Lung (tissue), 12 donors: ENCODE measurements around the gene VRTN. TPM values are rescaled to one million over a fixed set of nuclear protein-coding genes. Genes with fewer than 3 reads are reported as not detected.

Experiments used
- ATAC-seq: fragments of 200-7000 bp; cut with Tn5 transposase; one replicate; pipeline ENCODE4 v1.9.1; 2020; ENCODE audit warnings: moderate number of reproducible peaks; ENCODE audit not compliant: insufficient read depth, low FRiP score
- DNase-seq, 3 donors: peaks; one replicate each; pipeline ENCODE4 v3.0.0-alpha.2; 2013 to 2017
- H3K27ac ChIP-seq, 2 donors: one replicate each; pipeline ENCODE4 v1.5.1; 2013; ENCODE audit warnings: mild to moderate bottlenecking in 2 of 2, moderate library complexity in 2 of 2, control low read depth in 1 of 2, inconsistent platforms in 1 of 2, low read depth in 1 of 2, low read length in 1 of 2
- H3K27me3 ChIP-seq, 3 donors: one replicate each; pipeline ENCODE4 v1.5.1; 2013; ENCODE audit warnings: low read length in 2 of 3; ENCODE audit not compliant: control insufficient read depth in 3 of 3, insufficient read depth in 3 of 3
- H3K36me3 ChIP-seq, 4 donors: one replicate each; pipeline ENCODE4 v1.5.1; 2013; ENCODE audit warnings: low read length in 4 of 4, mild to moderate bottlenecking in 1 of 4, moderate library complexity in 1 of 4; ENCODE audit not compliant: control insufficient read depth in 4 of 4, insufficient read depth in 4 of 4
- H3K4me1 ChIP-seq, 5 donors: one replicate each; pipeline ENCODE4 v1.5.1; 2013; ENCODE audit warnings: low read length in 5 of 5, mild to moderate bottlenecking in 2 of 5, moderate library complexity in 1 of 5; ENCODE audit not compliant: control insufficient read depth in 5 of 5, insufficient read depth in 5 of 5
- H3K4me3 ChIP-seq: one replicate; pipeline ENCODE4 v1.5.1; 2013; ENCODE audit warnings: mild to moderate bottlenecking, control low read depth, moderate library complexity
- H3K9ac ChIP-seq, 2 donors: one replicate each; pipeline ENCODE4 v1.5.1; 2013; ENCODE audit warnings: low read length in 2 of 2, control low read depth in 1 of 2; ENCODE audit not compliant: insufficient read depth in 1 of 2
- H3K9me3 ChIP-seq, 4 donors: one replicate each; pipeline ENCODE4 v1.5.1; 2013; ENCODE audit warnings: low read length in 3 of 4, mild to moderate bottlenecking in 1 of 4, moderate library complexity in 1 of 4; ENCODE audit not compliant: control insufficient read depth in 4 of 4, insufficient read depth in 3 of 4
- WGBS, 2 donors: extraction: QIAGEN DNeasy Blood & Tissue Kit; methylation state at CpG; one replicate each; pipeline ENCODE4 v1.1.7; 2013; 5-methylcytosine and 5-hydroxymethylcytosine counted together
- polyA plus RNA-seq, 2 donors: library from polyadenylated mRNA; stranded (reverse); fragments of 200-250 nt; gene quantifications; one replicate each; pipeline ENCODE4 v1.2.1, GENCODE V29; 2013
- total RNA-seq, 2 donors: library from RNA; depleted of rRNA in 1 of 2; stranded (reverse); fragments of >200 nt in 1 of 2; gene quantifications; one replicate each; pipeline ENCODE4 v1.2.1, GENCODE V29; 2014 to 2021
- TF ChIP-seq, protein P1 (sequence below): IDR thresholded peaks from 2 replicates; pipeline ENCODE4 v1.5.1; 2012; ENCODE audit warnings: mild to moderate bottlenecking; ENCODE audit errors: control extremely low read depth, extremely low read depth
- donor health status: control.
- donor health status: control.
- donor health status: Bipolar disorder and iron deficiency.
- donor health status: healthy.
- donor health status: DM: yes; HTN: yes; CAD: no.

The VRTN gene
- total and polyA plus RNA-seq, 4 donors, result 0.06 TPM; not detected in 3

- WGBS, 2 donors, result 92 to 97% methylated on average over 17 of the region's 17 CpGs
- Histone ChIP-seq H3K4me3 (no peak overlapping the region), H3K9me3 (no peaks in the 10 kb centered on the region), H3K27me3 (peaks cover 0 to 3% (median 2%) of the 10 kb centered on the region in 3 donors), H3K9ac (no peak overlapping the region), H3K4me1 (no peaks in the 10 kb centered on the region), H3K27ac (no peak overlapping the region), H3K36me3 (no peaks in the 10 kb centered on the region)
- TF ChIP-seq, protein P1, sequence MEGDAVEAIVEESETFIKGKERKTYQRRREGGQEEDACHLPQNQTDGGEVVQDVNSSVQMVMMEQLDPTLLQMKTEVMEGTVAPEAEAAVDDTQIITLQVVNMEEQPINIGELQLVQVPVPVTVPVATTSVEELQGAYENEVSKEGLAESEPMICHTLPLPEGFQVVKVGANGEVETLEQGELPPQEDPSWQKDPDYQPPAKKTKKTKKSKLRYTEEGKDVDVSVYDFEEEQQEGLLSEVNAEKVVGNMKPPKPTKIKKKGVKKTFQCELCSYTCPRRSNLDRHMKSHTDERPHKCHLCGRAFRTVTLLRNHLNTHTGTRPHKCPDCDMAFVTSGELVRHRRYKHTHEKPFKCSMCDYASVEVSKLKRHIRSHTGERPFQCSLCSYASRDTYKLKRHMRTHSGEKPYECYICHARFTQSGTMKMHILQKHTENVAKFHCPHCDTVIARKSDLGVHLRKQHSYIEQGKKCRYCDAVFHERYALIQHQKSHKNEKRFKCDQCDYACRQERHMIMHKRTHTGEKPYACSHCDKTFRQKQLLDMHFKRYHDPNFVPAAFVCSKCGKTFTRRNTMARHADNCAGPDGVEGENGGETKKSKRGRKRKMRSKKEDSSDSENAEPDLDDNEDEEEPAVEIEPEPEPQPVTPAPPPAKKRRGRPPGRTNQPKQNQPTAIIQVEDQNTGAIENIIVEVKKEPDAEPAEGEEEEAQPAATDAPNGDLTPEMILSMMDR, result no peak
- no peak for ATAC-seq
- no peak for DNase-seq
Measured at GRCh38 chr14:74358176-74358829, 10.0 kb downstream of the VRTN start.

DNA sequence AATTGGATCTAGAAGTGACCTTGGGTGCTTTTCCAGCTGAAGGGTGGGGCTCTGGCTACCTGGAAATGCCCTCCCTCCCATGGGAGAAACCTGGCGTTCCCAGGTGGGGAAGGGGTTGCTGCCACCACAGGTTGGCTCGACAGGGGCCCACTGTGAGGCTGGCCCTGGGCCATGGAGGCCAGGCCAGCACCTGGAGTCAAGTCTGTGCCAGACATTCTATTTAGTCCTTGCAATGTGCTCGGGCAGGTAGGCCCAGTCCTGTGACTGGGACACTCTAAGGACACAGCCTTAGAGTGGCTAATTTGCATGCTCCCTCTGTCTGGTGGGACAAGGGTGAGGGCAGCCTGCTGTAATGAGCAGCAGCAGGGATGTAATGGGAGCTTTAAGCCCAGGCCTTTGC lies 11.9 kb downstream of the VRTN start:
- Histone ChIP-seq H3K27ac (no peak overlapping the region), H3K27me3 (peaks cover 0 to 3% (median 2%) of the 10 kb centered on the region in 3 donors), H3K9me3 (no peaks in the 10 kb centered on the region), H3K4me3 (no peak overlapping the region), H3K4me1 (no peaks in the 10 kb centered on the region), H3K9ac (no peak overlapping the region), H3K36me3 (no peaks in the 10 kb centered on the region)
- WGBS, 2 donors, result 62 to 77% methylated on average over 3 of the region's 3 CpGs
- DNase-seq (peak in 1 of 3 donors; percentile 20), ATAC-seq (no peak)
- TF ChIP-seq, protein P1, result no peak

GRCh38 chr14:74362361-74362915 lies 14.2 kb downstream of the VRTN start:
- TF ChIP-seq, protein P1, result peak; percentile 92
- H3K4me3 ChIP-seq, result no peak overlapping the region
- H3K27me3 ChIP-seq, result peaks cover 0 to 3% (median 2%) of the 10 kb centered on the region in 3 donors

More at GRCh38 chr14:74362361-74362915, 14.2 kb downstream of the VRTN start:
- peak; percentile 82 to 88 (median 82) for DNase-seq
- no peaks in the 10 kb centered on the region for H3K4me1 ChIP-seq
- no peak overlapping the region for H3K27ac ChIP-seq
- ATAC-seq, result peak; percentile 84
- H3K9me3 ChIP-seq, result no peaks in the 10 kb centered on the region
- no peak overlapping the region for H3K9ac ChIP-seq
- no peaks in the 10 kb centered on the region for H3K36me3 ChIP-seq
- WGBS, 2 donors, result 28 to 30% methylated on average over 12 of the region's 12 CpGs
